GM12878 (cell line): ENCODE measurements around the gene XRCC4. TPM values are rescaled to one million over a fixed set of nuclear protein-coding genes. Genes with fewer than 3 reads are reported as not detected.

Experiments
- ATAC-seq: fragments of 200-7000 bp; cut with Tn5 transposase; 3 replicates; pipeline ENCODE4 v1.9.1; 2020; ENCODE audit warnings: mild to moderate bottlenecking, moderate library complexity
- BruUV-seq: library from RNA; stranded (reverse); fragments of 400-500 nt; replicated peaks from 2 replicates; lab custom pipeline; 2021; lab: Mats Ljungman, UMichigan
- CTCF ChIA-PET: fragments of 300-600 bp; sonication (Branson Sonifier 250); formaldehyde crosslinking; extraction: SDS; loops from one replicate; lab custom pipeline; 2021; ENCODE audit warnings: inconsistent platforms; lab: Yijun Ruan, JAX
- POLR2A ChIA-PET: fragments of 350-600 bp; formaldehyde crosslinking; extraction: SDS; loops from one replicate; lab custom pipeline; 2021; ENCODE audit warnings: inconsistent platforms; lab: Charles Lee
- RAD21 ChIA-PET: fragments of 300-600 bp; sonication (Branson Sonifier 250); formaldehyde crosslinking; loops from one replicate; lab custom pipeline; 2023; ENCODE audit warnings: antibody characterized with exemption; ENCODE audit not compliant: unreplicated experiment; lab: Charles Lee
- SMC1A ChIA-PET: fragments of 300-600 bp; sonication (Branson Sonifier 250); formaldehyde crosslinking; loops from one replicate; lab custom pipeline; 2023; ENCODE audit not compliant: unreplicated experiment, uncharacterized antibody; lab: Charles Lee
- DNase-seq: peaks from one replicate; pipeline ENCODE4 v3.0.0-alpha.2; 2011; ENCODE audit warnings: low read depth, low spot score
- FAIRE-seq: peaks from 3 replicates; lab custom pipeline; 2011; peaks lifted over from hg19 to GRCh38; lab: Jason Lieb, UNC
- H2AFZ ChIP-seq: 2 replicates; pipeline ENCODE4 v1.6.0; 2011; ENCODE audit warnings: low read depth, low read length, control low read depth; ENCODE audit not compliant: control insufficient read depth
- H3K27ac ChIP-seq: 2 replicates; pipeline ENCODE4 v1.5.1; 2011; ENCODE audit warnings: control low read depth; ENCODE audit not compliant: control insufficient read depth, insufficient read depth
- H3K27me3 ChIP-seq, 2 experiments: replicated peaks in 1 of 2; 2 replicates each; pipeline versions ENCODE4 v1.6.0 to v1.6.1; 2011; ENCODE audit warnings: low read length in 1 of 2; ENCODE audit not compliant: control insufficient read depth in 2 of 2, insufficient read depth in 2 of 2
- H3K36me3 ChIP-seq, 2 experiments: 2 replicates each; pipeline ENCODE4 v1.5.1; 2011; ENCODE audit warnings: low read length in 1 of 2; ENCODE audit not compliant: control insufficient read depth in 2 of 2, insufficient read depth in 2 of 2
- H3K4me1 ChIP-seq: 2 replicates; pipeline ENCODE4 v1.6.1; 2011; ENCODE audit warnings: mild to moderate bottlenecking, low read length, moderate library complexity, mixed read lengths; ENCODE audit not compliant: control insufficient read depth, insufficient read depth
- H3K4me2 ChIP-seq: 2 replicates; pipeline ENCODE4 v1.6.0; 2011; ENCODE audit warnings: control low read depth; ENCODE audit not compliant: control insufficient read depth, insufficient read depth
- H3K4me3 ChIP-seq: fragments of 200-600 bp; sonication (generic); 2 replicates; pipeline ENCODE4 v1.5.1; 2016
- H3K79me2 ChIP-seq: 2 replicates; pipeline ENCODE4 v1.6.0; 2011; ENCODE audit warnings: low read length; ENCODE audit not compliant: control insufficient read depth, insufficient read depth
- H3K9ac ChIP-seq: 2 replicates; pipeline ENCODE4 v1.8.0; 2011; ENCODE audit warnings: low read length, control low read depth, mixed read lengths; ENCODE audit not compliant: control insufficient read depth, insufficient read depth
- H3K9me3 ChIP-seq: replicated peaks from 3 replicates; pipeline ENCODE4 v1.5.1; 2011; ENCODE audit warnings: mild to moderate bottlenecking, low read length; ENCODE audit not compliant: control insufficient read depth, insufficient read depth
- H4K20me1 ChIP-seq: 2 replicates; pipeline ENCODE4 v1.6.0; 2011; ENCODE audit not compliant: control insufficient read depth, insufficient read depth
- BCL3 ChIP-seq: IDR thresholded peaks from 2 replicates; pipeline ENCODE4 v1.6.1; 2011; ENCODE audit warnings: borderline replicate concordance, low read depth, mild to moderate bottlenecking, moderate library complexity, low read length; ENCODE audit not compliant: insufficient read depth, poor library complexity, severe bottlenecking
- FOXK2 ChIP-seq: fragments of 450-650 bp; IDR thresholded peaks from 2 replicates; pipeline ENCODE4 v1.6.1; 2017; ENCODE audit warnings: mild to moderate bottlenecking, moderate library complexity
- GABPA ChIP-seq: IDR thresholded peaks from 2 replicates; pipeline ENCODE4 v1.6.1; 2014; ENCODE audit warnings: antibody characterized with exemption, low read depth, mild to moderate bottlenecking, inconsistent platforms
- HSF1 ChIP-seq: fragments of 150-350 bp; IDR thresholded peaks from 2 replicates; pipeline ENCODE4 v1.6.1; 2014; ENCODE audit warnings: mild to moderate bottlenecking, low read depth, low read length
- JUND ChIP-seq: IDR thresholded peaks from 2 replicates; pipeline ENCODE4 v1.6.1; 2012; ENCODE audit warnings: low read depth, mild to moderate bottlenecking, low read length, improper control_type of control experiment, moderate library complexity
- REST ChIP-seq: IDR thresholded peaks from 2 replicates; pipeline ENCODE4 v1.6.1; 2012; ENCODE audit warnings: mild to moderate bottlenecking, low read depth, low read length
- SMARCA5 ChIP-seq: fragments of 450-650 bp; IDR thresholded peaks from 2 replicates; pipeline ENCODE4 v1.6.1; 2017; ENCODE audit warnings: mild to moderate bottlenecking
- SREBF2 ChIP-seq: IDR thresholded peaks from 2 replicates; pipeline ENCODE4 v1.6.1; 2012; ENCODE audit warnings: mild to moderate bottlenecking, low read length
- TAF1 ChIP-seq: IDR thresholded peaks from 2 replicates; pipeline ENCODE4 v1.6.1; 2011; ENCODE audit warnings: mild to moderate bottlenecking, low read depth, low read length, borderline replicate concordance
- TBL1XR1 ChIP-seq: IDR thresholded peaks from 2 replicates; pipeline ENCODE4 v1.6.1; 2012; ENCODE audit warnings: low read depth, low read length, improper control_type of control experiment
- ZSCAN29 ChIP-seq: fragments of 450-650 bp; IDR thresholded peaks from 2 replicates; pipeline ENCODE4 v1.6.1; 2017; ENCODE audit warnings: mild to moderate bottlenecking, moderate library complexity
- WGBS: methylation state at CpG from one replicate; pipeline ENCODE4 v1.1.6; 2016; ENCODE audit warnings: low lambda C conversion rate; ENCODE audit not compliant: insufficient replicate concordance, insufficient coverage; ENCODE audit errors: missing lambda C conversion rate; 5-methylcytosine and 5-hydroxymethylcytosine counted together
- in situ Hi-C: fragments of 300-500 bp; cut with MboI; formaldehyde crosslinking; loops from 9 replicates; pipeline ENCODE4 v1.14.3; 2018; ENCODE audit warnings: mixed read lengths
- intact Hi-C: fragments of 100-400 bp; cut with micrococcal nuclease; formaldehyde crosslinking; loops from one replicate; pipeline ENCODE4 v1.14.2; 2022; ENCODE audit not compliant: unreplicated experiment
- polyA plus RNA-seq, 11 experiments: library from polyadenylated mRNA; depleted of rRNA in 4 of 11; unstranded in 6 of 11; stranded (reverse) in 5 of 11; fragments of >200 nt; fragmentation: Nextera tagmentation in 4 of 11; fragmentation: Illumina TruSeq in 1 of 11; extraction: Ambion mirVana in 4 of 11; extraction: Trizol in 1 of 11; gene quantifications; 1 replicate in 1 of 11; 2 replicates in 10 of 11; pipeline versions ENCODE4 v1.2.1 to v1.2.3, GENCODE V29; 2011 to 2016; ENCODE audit warnings: inconsistent platforms in 2 of 11, missing spikeins in 2 of 11, low read depth in 1 of 11
- total RNA-seq, 4 experiments: library from RNA; depleted of rRNA in 3 of 4; stranded (reverse); fragments of >200 nt in 3 of 4; fragmentation: Illumina TruSeq in 1 of 4; extraction: Trizol in 1 of 4; gene quantifications; 2 replicates each; pipeline versions ENCODE4 v1.2.1 to v1.2.3, GENCODE V29; 2013 to 2021

The XRCC4 gene
- total and polyA plus RNA-seq, 10 of the 15 experiments (the other 5 are each of a cell fraction or from before 2014, with no cell fraction given), result 12.1 to 53.6 (median 25.8) TPM

GRCh38 chr5:83104021-83104420 is 26.7 kb downstream of the XRCC4 start:
- Histone ChIP-seq H3K79me2 (no peaks in the 10 kb centered on the region), H3K27ac (no peak overlapping the region), H3K9ac (no peak overlapping the region), H2AFZ (no peak overlapping the region), H3K9me3 (no peaks in the 10 kb centered on the region; the same call in 2 of the 3 replicates), H3K4me1 (no peaks in the 10 kb centered on the region), H4K20me1 (no peaks in the 10 kb centered on the region), H3K4me2 (no peak overlapping the region), H3K36me3 (no peaks in the 10 kb centered on the region), H3K4me3 (no peak overlapping the region), H3K27me3 (no peaks in the 10 kb centered on the region)
- in situ Hi-C loops, result no loop called here
- ChIA-PET CTCF (no interaction called here), POLR2A (no interaction called here), RAD21 (no interaction called here), SMC1A (no interaction called here)
- no peak for FAIRE-seq
- BruUV-seq, result no TSS peak
- no peak for ATAC-seq
- intact Hi-C loops, result no loop called here
- no peak for DNase-seq
- TF ChIP-seq SREBF2, result no peak
- no peak for TF ChIP-seq FOXK2

GRCh38 chr5:83107692-83108420 is 30.5 kb downstream of the XRCC4 start:
- no peak for DNase-seq
- Histone ChIP-seq H3K36me3 (0 out of 4 replicates have a peak, but pooled peaks cover 0 to 2% of the 10 kb centered on the region in 2 experiments), H3K79me2 (no peaks in the 10 kb centered on the region), H2AFZ (no peak overlapping the region), H3K9me3 (no peaks in the 10 kb centered on the region; the same call in 1 of the 3 replicates), H3K27me3 (no peaks in the 10 kb centered on the region), H3K4me3 (no peak overlapping the region), H4K20me1 (no peaks in the 10 kb centered on the region), H3K4me1 (no peaks in the 10 kb centered on the region), H3K27ac (no peak overlapping the region), H3K9ac (no peak overlapping the region), H3K4me2 (no peak overlapping the region)
- BruUV-seq, result no TSS peak
- ChIA-PET SMC1A (interaction anchor here (0.6 kb wide), 1 partner anchor 1059 kb away, joined by 4 read pairs; no protein-coding TSS in a partner anchor), CTCF (interaction anchor here (1.3 kb wide), 1 partner anchor 25 kb away, joined by 3 read pairs; no protein-coding TSS in a partner anchor), RAD21 (no interaction called here), POLR2A (no interaction called here)
- FAIRE-seq, result peak; percentile 49
- no peak for ATAC-seq
- in situ Hi-C loops, result no loop called here
- 96% methylated on average over 3 of the region's 3 CpGs for WGBS
- intact Hi-C loops, result no loop called here
- TF ChIP-seq BCL3 (no peak), TAF1 (no peak), ZSCAN29 (no peak), SMARCA5 (no peak), HSF1 (no peak), GABPA (no peak), TBL1XR1 (no peak), JUND (no peak), REST (no peak)
